ENCODE data around the gene TMEM201.

The TMEM201 gene

DNA sequence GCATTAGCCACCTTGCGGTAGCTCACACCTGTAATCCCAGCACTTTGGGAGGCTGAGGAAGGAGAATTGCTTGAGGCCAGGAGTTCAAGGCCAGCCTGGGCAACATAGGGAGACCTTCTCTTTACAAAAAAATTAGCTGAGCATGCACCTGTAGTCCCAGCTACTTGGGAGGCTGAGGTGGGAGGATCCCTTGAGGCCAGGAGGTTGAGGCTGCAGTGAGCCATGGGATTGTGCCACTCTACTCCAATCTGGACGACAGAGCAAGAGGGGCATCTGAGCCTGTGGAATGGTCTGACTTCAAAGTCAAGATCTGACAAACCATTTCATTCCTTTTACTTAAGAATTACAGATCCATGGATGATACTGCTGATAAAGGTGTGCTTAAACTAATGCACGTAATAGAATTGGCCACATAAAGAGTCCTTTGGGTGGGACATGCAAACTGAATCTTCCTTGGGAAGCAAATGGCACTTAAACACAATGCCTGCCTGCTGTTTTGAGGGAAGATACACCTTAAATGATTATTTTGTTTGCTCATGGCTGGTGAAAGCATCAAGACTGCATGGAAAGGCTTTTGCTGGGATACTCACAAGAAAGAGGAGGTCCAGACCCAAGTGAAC, 2.5 kb upstream of the TMEM201 start:
- no peak for DNase-seq

GRCh38 chr1:9589144-9589718, 520 bp downstream of the TMEM201 start:
- DNase-seq, result no peak

GRCh38 chr1:9589719-9590157, 1.0 kb downstream of the TMEM201 start:
- DNase-seq, result no peak

- DNase-seq, result no peak
Observed at GRCh38 chr1:9590201-9590600, 1.5 kb downstream of the TMEM201 start.

DNA sequence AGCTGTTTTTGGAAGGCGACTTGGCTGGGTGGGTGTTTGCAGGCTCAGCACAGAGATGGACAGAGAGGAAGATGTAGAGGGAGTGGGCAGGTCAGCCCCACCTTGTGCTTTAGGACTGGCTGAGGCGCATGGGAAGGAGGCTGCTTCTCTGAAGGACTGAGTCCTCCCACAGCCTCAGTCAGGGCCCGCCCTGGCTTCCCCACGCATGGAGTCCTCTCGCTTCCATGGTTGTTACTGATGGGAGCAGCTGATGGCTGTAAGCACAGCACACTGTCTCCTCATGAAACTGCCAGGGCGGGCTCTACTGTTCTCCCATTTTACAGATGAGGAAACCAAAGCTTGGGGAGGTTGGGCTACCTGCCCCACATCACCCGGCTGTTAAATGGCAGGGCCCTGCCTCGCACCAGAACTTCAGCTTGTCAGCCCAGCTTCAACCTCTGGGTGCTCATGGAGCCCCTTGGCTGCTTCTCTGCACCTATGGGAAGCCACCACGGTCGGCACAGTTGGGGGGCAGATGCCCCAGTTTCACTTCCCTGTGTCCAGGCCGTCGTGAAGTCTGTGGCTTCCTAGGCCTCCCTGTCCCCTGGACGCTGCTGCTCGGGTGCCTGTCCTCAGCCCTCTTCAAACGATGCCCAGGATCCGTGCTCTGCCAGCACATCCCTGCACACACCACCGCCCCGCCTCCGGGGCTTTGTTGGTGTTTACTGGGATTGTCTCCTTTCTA, 2.4 kb downstream of the TMEM201 start:
- DNase-seq, result no peak

DNA sequence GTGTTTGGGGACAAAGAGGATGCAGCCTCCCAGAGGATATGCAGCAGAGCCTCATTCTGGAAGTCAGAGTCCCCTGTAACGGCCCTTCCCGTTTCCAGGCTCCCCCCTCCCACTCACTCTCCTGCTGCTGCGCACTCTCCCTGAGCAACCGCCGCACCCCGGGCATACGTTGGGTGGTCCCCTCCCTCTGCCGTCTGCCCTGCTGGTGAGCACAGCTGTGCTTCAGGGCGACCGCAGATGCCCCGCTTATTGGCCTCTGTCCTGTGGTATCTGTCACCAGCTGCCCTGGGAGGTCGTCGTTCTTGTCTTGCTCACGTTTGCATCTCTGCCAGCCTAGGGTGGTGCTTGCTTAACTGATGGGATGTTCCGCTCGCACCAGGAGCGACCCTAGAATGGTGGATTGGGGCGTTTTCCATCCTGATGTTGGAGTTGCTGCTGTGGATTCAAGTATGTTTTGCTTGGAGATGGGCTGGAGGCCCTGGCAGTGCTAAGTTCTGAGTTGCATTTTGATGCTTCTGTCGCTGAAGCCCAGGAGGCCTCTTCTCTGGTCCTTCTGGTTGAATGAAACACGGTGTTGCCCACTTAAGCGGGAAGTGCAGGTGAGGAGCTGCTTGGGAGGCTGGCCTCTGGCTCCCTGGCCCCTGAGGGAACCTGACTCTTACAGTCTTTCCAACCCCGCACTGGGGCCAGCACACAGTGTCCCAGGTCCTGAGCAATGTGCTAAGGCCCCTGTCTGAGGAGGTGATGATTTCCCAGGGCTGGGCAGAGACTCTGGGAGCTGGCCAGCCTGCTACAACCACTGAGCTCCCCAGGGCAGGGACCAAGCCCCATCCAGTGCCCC, 3.2 kb downstream of the TMEM201 start:
- DNase-seq, result no peak

GRCh38 chr1:9592510-9593075, 3.9 kb downstream of the TMEM201 start:
- no peak for DNase-seq

- no peak for DNase-seq
Observed at GRCh38 chr1:9593147-9593491, 4.4 kb downstream of the TMEM201 start.

GRCh38 chr1:9593492-9594465, 5.1 kb downstream of the TMEM201 start:
- no peak for DNase-seq

DNA sequence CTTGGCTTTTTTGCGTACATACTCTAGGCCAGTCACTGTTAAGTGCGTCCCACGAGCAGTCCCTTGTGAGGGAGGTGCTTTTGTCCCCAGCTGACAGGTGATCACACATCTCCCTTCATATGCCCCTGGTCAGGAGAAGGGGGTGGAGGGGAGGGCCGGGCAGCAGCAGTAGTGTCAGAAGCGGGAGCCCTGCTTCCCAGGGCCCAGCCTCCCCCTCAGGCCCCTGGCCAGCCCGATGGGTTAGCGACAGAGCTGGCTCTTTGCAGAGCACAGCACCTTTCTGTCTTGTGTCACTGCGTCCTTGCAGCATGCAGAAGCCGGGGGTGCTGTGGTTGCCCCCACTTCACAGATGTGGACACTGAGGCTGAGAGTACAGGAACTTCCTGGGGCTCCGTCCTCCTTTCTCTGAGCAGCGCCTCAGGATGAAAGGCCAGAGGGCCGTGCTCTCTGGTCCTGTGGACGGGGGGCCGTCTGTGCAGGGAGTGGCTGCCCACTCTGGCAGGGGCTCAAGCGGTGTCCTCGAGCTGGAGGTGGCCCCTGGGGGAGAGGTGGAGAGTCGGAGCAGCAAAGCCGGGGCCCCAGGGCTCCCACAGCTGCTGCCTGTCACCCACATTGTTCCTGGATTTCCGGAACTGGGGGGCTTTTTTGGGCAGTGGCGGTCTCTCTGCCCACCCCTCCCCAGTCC, 5.9 kb downstream of the TMEM201 start:
- no peak for DNase-seq

- DNase-seq, result no peak
Observed at GRCh38 chr1:9595156-9595967, 6.7 kb downstream of the TMEM201 start.

DNA sequence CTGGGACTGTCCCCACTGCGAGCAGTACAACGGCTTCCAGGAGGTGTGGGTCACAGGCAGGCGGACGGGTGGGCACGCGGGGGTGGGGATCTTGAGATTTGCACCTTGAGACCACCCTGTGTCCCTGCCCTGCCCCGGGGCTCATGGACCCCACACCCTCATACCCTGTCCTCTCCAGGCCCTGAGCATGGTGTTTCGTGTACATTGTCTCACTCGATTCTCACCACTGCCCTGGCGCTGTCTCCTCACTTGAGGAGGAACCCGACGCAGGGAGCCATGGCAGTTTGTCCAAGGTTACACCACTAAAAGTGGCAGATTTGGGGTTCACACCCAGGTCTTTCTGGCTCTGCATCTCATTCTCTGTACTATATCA, 7.2 kb downstream of the TMEM201 start:
- DNase-seq, result no peak

DNA sequence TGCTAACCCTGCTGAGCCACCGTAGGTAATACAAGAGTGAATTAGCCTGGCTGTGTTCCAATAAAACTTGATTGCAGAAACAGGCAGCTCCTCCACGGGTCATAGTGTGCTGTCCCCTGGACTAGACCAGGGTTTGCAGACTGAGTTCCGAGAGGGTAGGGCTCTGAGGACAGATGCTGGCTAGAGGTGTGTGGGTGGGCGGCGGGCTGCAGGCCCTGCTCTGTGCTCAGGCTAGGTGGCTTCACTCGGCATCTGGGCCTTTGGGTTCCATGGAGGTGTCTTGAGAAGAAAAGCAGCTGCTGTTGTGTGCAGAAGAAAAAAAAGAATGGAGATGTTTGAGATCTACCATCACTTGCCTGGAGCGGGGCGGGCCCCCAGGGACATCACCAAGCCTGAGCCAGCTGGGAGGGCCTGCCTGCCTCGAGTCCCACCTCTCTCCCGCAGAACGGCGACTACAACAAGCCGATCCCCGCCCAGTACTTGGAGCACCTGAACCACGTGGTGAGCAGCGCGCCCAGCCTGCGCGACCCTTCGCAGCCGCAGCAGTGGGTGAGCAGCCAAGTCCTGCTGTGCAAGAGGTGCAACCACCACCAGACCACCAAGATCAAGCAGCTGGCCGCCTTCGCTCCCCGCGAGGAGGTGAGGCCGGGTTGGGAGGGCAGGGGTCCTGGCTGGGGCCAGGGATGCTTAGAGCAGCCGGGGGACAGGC, 7.9 kb downstream of the TMEM201 start:
- DNase-seq, result no peak

- DNase-seq, result no peak
Observed at GRCh38 chr1:9597361-9598315, 8.9 kb downstream of the TMEM201 start.

DNA sequence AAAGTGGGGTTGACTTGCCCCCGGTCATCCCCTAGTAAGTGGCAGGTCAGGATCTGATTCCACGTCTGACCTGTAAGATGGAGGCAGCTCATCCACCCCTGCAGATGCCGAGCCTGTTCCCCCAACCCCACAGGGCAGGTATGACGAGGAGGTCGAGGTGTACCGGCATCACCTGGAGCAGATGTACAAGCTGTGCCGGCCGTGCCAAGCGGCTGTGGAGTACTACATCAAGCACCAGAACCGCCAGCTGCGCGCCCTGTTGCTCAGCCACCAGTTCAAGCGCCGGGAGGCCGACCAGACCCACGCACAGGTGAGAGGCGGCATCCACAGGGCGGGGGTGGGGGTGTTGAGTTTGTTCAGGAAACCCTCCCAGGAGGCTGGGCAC, 9.6 kb downstream of the TMEM201 start:
- DNase-seq, result no peak

GRCh38 chr1:9599741-9600140, 11.0 kb downstream of the TMEM201 start:
- no peak for DNase-seq

DNA sequence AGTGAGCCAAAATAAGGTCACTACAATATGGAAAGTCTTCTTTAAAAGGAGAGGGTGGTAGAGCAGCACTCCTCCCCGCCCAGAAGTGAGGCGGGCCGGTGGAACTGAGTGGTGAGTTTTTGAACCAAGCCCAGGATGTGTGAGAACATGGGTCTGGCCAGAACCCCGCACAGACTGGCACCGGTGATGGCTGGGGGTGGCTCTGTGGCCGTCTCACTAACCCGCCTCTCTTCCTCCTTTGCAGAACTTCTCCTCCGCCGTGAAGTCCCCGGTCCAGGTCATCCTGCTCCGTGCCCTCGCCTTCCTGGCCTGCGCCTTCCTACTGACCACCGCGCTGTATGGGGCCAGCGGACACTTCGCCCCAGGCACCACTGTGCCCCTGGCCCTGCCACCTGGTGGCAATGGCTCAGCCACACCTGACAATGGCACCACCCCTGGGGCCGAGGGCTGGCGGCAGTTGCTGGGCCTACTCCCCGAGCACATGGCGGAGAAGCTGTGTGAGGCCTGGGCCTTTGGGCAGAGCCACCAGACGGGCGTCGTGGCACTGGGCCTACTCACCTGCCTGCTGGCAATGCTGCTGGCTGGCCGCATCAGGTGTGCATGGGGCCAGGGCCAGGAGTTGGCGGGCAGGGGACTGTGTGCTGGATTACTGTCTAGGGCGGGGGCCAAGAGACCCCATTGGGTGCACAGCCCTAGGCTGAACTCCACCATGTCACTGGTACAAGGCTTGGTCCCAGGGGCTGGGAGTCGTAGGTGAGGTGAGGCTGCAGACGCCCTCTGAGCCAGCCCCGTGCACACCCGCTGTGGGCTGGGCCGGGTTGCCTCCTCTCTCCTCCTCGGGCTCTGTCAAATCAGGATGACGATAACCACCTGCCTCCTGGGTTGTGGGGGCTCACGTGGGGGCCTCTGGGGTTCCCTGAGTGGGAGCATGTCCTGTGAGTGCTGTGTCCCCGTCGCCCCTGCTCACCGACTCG, 12.4 kb downstream of the TMEM201 start:
- no peak for DNase-seq
